Stimulated activated CD8-positive, alpha-beta memory T cell treated with anti-CD3 and anti-CD28 coated beads, Interleukin-12 subunit alpha, Interleukin-12 subunit beta, amount 100 ng/mL, for 4 hours (primary cell): ENCODE measurements around the gene FAM111A.
"Not testable (repeated sequence)": the region's sequence is repeated elsewhere in the genome, so short reads cannot be mapped to it uniquely, and the experiment has no call there.

Experiments used
- DNase-seq: peaks from one replicate; pipeline ENCODE4 v3.0.0-alpha.2; 2020; ENCODE audit warnings: low read depth

FAM111A gene

GRCh38 chr11:59142530-59143507 is at the start of gene FAM111A:
FAM111A (plus strand) TSS chr11:59142856; CDS start chr11:59148873, 6,017 bp downstream.
- DNase-seq, result peak; percentile 70

DNA sequence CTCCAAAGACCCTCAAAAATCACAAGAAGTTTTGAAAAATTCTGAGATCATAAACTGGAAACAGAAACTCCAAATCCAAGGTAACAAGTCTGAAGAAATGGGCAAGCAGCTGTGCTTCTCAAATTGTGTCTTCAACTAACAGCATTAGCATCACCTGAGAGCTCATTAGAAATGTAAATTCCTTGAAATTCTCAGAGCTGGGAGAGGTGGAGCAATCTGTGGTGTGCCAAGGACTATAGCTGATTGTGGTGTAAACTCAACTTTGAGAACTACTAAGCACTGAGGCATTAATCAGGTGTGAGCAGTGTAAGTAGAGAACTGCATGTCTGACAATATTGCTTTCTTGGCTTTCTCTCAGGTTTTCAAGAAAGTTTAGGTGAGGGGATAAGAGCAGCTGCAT is 49.1 kb upstream of the FAM111A start:
- DNase-seq, result not testable (repeated sequence)

- DNase-seq, result not testable (repeated sequence)
Observed at GRCh38 chr11:59095225-59095624, 47.4 kb upstream of the FAM111A start.

GRCh38 chr11:59095972-59096575 is 46.6 kb upstream of the FAM111A start:
- not testable (repeated sequence) for DNase-seq

DNA sequence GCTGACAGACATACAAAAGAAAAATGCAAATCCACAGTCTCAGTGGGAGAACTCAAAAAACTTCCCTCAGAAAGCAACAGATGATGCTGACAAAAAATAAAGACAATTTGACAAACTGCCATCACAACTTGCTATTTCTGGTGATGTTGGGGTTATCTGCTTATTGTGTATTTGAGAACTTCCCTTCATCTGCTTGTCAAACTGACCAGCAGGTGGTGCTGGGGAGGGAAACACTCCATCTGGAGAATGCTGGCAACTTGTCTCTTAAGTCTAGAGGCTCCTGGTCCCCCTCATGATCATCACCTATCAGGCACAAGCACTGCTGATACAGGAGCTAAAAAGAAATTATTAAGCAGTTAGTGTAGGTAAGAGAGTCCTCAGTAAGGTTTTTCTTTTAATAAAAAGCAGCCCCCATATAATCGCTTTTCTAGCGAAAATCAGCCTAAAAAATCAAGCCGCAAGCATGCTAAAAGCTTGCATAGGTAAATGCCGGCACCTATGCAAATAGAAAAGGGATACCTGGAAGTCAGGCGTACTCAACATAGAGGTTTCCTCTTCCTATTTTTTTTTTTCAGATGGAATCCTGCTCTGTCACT is 45.4 kb upstream of the FAM111A start:
- peak; percentile 24 for DNase-seq

GRCh38 chr11:59097938-59098337 is 44.7 kb upstream of the FAM111A start:
- not testable (repeated sequence) for DNase-seq

- DNase-seq, result peak; percentile 8
Observed at GRCh38 chr11:59102259-59102765, 40.3 kb upstream of the FAM111A start.

- DNase-seq, result peak; percentile 13
Observed at GRCh38 chr11:59106363-59107336, 36.0 kb upstream of the FAM111A start, which contains the start of gene FAM111B. FAM111B (plus strand) TSS chr11:59107237; CDS start chr11:59109626, 2,389 bp downstream.

DNA sequence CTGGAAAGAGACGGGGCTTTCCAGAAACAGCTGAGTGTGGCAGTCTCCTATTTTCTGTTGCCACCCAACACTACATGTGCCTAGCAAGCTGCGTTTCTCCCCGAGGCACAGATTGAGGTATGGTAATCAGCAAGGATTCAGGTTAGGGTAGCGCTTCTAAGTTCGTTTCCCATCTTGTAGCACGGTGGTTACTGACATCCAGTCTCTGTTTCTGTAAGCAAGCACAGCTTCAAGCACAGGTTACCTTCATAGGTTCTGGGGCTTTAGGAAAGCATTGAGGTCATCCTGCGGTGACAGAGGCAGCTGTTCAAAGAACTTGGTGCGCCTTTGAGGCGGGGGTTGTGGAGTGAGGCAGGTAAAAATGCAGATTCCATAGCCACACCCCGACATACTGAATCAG is 34.9 kb upstream of the FAM111A start:
- not testable (repeated sequence) for DNase-seq

DNA sequence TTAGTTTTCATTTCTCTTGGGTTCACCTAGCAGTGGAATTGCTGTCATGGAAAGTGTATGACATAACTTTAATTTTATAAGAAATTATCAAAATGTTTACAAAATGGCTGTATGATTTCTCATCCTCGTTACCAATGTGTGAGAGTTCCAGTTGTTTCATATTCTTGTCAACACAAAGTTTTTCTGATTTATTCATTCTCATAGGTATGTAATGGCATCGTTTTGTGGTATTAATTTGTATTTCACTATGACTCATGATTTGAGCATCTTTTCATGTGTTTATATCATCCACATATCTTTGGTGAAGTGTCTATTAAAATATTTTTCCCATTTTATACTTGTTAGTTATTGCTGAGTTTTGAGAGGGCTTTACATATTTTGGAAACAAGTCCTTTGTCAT is 30.2 kb upstream of the FAM111A start:
- no peak for DNase-seq

DNA sequence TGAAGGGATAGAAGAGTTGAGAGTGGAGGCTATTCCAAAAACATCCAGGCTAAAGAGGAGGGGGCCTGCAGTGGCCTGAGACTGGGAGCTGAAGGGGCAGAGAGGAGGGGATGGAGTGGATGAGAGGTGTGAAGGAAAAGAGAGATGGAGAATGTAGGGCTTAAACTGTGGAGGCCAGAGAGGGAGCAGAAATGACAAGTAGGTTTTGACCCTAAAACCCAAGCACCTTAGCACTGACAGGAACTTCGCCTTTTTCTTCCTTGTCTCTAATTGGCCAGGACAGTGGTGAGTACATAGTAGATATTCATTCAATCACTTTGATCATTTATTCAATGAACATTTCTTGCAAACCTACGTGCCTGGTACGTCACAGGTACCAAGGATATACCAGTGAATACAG is 28.3 kb upstream of the FAM111A start:
- DNase-seq, result no peak

DNA sequence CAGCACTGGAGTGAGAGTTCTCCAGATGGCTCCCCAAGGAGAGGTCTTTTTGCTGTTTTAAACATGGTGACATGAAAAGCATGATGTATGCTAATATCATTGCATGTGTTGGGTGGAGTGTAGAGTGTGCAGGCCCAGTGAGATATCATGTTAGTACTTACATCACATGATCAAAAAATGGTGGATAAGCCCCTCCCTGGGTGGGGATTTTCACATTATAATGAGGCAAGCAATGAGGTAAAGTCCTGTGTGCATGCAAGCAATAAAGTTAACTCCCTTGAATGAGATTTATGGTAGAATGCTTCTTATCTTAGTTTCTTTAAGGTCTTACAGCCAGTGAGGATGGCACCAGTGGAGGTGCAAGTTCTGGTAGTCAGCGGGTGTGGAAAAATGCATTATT is 27.1 kb upstream of the FAM111A start:
- no peak for DNase-seq

- no peak for DNase-seq
Observed at GRCh38 chr11:59117774-59118173, 24.9 kb upstream of the FAM111A start.

DNA sequence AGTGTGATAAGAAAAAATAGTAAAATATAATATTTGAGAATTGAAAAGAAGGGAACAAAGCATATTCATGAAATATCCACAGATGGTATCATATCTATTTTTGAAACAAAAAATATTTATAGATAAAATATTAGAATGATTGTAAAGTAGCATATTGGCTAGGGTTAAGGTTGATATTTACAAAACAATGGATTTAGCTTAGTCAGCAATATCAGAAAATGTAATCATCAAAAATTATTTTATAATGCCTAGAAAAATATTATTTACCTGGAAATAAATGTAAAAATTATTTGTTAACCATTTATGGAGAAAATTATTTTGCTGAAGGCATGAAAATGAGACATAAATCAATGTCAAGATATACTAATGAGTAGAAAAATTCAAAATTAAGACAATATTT is 22.8 kb upstream of the FAM111A start:
- DNase-seq, result no peak

DNA sequence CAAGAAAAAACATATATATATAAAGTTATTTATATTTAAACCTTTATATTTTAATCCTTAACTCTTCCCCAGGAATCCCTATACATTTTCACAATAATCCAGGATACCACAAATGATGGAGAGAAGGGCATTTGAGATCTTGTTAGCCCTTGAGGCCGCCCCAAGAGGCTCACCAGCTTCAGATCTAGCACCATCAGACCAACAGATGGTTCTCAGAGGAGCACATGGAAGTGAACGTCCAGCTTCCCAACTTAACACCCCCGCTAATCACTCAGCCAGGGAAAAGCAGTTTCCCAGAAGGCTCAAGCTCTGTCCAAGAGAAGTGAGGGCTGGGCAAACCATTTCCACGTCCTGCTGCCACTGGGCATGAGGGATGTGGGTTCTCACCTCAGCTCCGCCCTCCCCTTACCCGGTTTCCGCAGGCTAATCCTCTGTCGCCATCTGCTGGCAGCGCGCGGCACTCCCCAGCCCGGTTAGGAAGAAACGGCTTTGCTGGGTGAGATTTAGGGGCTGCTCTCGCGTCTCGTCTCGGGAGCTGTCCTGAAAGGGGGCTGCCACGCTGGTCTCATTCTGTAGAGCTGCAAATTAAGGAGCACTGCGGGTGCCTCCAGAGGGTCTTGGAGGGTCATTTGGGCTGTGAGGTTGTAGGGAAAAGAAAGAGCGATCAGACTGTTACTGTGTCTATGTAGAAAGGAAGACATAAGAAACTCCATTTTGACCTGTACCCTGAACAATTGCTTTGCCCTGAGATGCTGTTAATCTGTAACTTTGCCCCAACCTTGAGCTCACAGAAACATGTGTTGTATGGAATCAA is 6.8 kb upstream of the FAM111A start:
- peak; percentile 72 for DNase-seq

GRCh38 chr11:59136551-59136950 is 6.1 kb upstream of the FAM111A start:
- DNase-seq, result not testable (repeated sequence)

GRCh38 chr11:59137190-59137589 is 5.5 kb upstream of the FAM111A start:
- DNase-seq, result no peak

GRCh38 chr11:59138643-59139042 is 4.0 kb upstream of the FAM111A start:
- DNase-seq, result no peak

DNA sequence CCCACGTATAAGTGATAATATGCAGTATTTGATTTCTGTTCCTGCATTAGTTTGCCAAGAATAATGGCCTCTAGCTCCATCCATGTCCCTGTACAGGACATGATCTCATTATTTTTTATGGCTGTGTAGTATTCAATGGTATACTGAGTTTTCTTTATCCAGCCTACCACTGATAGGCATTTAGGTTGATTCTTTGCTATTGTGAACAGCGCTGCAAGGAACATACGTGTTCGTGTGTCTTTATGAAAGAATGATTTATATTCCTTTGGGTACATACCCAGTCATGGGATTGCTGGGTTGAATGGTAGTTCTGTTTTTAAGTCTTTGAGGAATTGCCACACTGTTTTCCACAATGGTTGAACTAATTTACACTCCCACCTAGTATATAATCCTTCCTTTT is 1.5 kb upstream of the FAM111A start:
- no peak for DNase-seq
